ENCODE measurements around the gene SNX15.

The SNX15 gene

DNA sequence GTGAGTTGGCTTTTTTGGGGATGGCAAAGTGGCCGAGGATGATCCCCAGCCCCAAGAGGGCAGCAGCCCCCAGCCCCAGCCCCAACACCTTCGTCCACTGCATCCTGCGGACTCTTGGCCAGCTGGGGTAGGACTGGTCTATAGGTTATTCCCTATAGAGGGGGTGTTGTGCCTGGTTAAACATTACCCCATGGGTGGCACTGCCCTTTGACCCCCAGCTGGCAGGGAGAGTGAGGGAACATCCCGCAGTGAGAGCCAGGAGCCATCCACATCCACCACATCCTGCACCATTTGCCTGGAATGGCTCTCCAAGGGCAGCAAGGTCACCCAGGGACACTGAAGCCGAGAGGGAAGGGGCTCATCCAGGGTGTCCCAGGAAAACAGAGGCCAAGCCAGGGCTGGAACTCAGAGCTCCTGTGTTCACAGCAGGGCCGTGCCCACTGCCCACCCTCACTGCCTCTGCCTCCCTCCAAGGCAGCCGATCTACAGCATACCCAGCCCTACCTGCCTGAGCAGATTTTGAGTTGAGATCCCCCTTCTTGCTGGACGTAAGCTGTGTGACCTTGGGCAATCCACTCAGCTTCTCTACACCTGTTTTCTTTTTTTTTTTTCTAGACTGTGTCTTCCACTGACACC lies 31.3 kb downstream of the SNX15 start, which contains the start of gene NAALADL1:
Gene NAALADL1 (minus strand): TSS at position 135 of the 636 bp plus-strand sequence. CDS start 32 bp downstream, at position 103.
- FAIRE-seq: no peak

DNA sequence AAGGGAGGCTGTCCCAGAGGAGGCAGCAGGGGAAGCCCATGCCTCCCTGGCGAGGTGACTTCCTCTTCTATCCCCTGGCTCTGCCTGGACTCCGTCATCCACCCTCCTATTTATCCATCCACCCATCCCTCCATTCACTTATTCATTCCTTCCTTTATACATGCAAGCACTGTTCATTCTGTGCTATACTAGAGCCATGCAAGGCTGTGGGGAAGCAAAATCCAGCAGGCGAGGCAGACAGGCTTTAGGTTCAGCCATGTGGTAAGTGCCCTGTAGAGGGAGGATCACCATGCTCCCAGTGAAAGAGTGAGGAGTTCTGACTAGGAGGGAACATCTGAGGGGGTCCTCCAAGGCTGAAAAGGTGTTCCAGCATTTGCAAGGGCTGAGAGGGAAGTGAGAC lies 32.3 kb downstream of the SNX15 start:
- FAIRE-seq: no peak

DNA sequence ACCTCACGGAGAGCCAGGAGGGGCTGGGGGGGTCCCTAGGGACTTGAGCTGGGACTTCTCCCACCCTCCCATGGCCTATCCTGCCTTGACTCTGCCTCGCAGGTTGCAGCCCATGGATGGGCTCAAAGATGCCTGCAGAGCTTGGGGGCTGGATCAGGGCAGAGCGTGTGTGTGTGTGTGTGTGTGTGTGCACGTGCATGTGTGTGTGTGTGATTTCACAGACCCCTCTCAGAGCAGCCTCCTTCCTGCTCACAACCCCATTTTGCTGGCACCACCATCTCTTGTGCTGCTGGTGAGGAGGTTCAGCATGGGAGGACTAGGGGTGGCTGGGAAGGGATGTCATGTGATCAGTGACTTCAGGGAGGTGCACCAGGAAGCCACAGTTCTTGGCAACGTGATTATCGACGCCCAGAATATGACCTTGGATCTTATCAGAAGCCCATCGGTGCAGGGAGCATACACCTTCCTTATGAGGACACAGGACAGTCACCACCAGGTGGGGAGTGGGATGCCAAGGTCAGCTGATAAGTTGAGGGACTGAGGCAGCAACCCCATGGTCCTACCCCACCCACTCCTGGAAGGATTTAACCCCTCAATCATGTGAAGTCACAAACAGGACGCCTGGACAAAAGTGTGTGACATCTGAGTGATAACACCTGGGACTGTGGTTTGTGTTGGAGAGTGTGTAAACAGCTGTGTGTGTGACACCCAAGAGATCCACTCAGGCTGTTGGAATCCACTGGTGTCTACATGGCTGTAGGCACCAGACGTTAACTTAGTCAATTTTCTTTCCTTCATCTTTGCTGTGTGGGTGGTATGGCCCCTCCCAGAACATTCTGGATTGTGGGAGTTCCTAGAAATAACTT lies 33.0 kb downstream of the SNX15 start:
- FAIRE-seq: no peak

GRCh38 chr11:65060913-65061408 lies 33.7 kb downstream of the SNX15 start:
- FAIRE-seq: no peak

GRCh38 chr11:65063532-65063931 lies 36.3 kb downstream of the SNX15 start:
- FAIRE-seq: no peak

GRCh38 chr11:65064847-65065240 lies 37.6 kb downstream of the SNX15 start:
- no peak for FAIRE-seq

GRCh38 chr11:65065851-65066250 lies 38.6 kb downstream of the SNX15 start:
- no peak for FAIRE-seq

DNA sequence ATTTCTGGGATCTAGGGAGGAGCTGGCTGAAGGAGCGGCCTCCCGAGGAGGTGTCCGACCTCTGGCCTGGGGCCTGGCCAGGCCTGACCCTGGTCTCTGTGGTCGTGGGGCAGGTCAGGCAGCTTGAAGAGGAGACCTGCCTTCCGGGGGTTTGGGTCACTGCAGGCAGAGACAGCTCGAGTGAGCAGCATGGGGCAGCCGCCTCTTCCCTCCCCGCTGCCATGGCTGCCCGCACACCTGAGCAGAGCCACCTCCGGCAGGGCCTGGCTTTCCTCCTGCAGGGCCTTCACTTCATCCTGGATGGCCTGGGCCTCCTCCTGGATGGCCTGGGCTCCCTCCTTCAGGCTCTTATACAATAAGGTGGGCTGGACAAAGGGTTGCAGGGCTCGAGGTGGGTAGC lies 39.1 kb downstream of the SNX15 start:
- no peak for FAIRE-seq

DNA sequence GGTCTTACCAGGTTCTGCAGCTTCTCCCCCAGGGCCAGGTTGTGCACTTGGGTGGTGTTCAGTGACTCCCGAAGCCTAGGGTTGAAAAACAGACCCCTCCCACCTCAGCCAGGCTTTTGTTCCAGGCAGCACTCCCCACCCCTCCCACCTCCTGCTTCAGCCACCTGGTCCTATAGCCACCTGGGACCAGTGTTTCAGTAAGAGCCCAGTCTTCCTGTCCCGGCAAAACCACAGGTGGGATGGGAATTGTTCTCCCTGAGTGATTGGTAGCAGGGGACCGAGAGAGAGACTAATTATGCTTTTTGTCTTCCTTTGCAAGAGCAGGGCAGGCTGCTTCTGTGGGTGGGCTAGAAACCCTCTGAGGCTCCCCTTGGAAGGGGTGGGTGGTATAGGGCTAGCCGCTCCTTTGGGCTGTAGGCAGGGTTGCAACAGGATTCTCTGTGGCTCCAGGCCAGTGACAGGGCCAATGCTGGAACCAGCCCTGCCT lies 39.6 kb downstream of the SNX15 start:
- no peak for FAIRE-seq

- no peak for FAIRE-seq
Measured at GRCh38 chr11:65067446-65067845, 40.2 kb downstream of the SNX15 start.

- no peak for FAIRE-seq
Measured at GRCh38 chr11:65069217-65069616, 42.0 kb downstream of the SNX15 start.

DNA sequence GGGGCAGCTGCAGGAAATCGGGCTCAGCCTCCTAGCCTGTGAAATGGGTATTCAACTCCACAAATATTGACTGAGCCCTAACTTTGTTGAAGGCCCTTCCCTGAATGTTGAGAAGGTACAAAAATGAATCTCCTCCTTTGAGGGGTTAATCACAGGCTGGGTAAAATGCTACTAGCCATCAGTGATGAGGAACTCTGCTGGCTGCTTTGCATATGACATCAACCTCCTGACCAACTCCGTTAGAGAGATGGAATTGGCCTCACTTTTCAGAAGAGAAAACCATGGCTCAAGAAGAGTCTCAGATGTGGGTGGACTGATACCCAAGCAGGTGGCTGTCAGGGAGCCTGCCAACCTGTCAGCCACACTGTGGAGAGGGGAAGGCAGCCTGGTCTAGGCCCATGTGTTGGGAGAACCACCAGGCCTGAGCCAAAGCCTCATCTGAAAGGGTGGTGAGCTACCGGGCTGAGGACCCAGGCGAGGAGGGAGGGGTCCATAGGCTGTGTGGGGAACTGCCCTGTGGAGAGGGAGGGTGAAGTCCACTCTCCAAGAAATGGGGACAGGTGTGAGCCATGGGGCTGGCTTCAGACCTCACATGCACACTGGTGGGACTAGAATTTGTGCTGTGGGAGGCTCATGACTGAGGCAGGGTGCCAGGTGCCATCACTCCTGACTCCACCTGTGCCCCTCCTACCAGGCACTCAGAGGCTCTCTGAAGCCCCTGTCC lies 44.8 kb downstream of the SNX15 start:
- FAIRE-seq: no peak

DNA sequence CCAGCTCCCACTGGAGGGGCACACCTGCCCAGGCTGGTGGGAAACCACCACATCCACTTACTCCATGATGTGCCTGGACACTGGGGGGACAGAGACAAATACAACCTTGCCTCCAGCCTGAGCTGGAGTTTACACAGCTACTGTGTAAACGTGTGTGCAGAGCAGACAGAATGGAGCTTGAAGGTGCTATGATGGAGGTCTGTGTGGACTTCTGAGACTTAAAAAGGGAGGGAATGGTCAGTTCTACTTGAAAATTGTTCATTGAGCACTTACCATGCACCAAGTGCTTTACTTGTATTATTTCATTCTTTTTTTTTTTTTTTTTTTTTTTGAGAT lies 45.4 kb downstream of the SNX15 start:
- FAIRE-seq: no peak

GRCh38 chr11:65077451-65077850 lies 50.2 kb downstream of the SNX15 start:
- no peak for FAIRE-seq

DNA sequence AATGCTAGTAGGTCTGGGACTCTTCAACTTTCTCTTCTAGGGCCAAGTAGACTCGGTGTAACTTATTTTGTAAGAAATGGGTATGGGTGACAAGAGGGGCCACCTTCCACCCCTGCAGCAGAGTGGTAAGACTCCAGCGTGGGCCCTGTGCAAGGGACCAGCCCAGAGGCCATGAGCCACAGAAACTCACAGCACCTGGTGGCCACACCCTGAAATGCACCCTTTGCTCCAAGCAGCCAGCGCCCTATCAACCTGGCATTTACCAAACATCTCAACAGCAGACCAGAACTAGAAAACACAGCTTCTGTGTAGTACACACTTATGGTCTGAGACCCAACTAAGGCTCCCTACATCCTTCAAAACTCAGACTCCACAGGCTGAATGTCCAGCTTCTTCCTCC lies 50.9 kb downstream of the SNX15 start:
- FAIRE-seq: no peak

DNA sequence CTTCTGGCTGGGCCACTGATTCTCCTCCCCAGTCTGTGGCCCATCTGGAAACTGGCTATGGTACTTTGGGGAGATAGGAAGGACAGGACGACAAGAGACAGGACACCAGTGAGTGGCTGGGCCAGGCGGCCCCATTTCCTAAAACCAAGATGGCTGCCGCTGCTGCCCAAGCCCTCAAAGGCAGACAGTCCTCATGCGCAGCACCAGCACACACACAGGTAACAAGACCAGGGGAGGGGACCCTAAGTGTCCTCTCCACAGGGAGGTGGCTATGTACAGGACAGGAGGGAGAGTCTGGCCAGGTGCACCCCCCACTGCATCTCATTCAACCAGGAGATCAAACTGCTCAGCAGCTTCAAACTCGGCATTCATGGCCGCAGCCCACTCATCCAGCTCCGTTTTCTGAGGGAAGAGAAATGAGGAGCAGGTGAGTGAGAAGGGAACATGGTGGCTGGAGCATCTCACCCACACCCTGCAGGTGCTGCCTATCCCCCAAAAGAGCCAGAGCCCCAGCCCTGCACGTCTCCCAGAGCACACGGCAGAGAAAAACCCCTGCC lies 51.6 kb downstream of the SNX15 start:
- FAIRE-seq: no peak

DNA sequence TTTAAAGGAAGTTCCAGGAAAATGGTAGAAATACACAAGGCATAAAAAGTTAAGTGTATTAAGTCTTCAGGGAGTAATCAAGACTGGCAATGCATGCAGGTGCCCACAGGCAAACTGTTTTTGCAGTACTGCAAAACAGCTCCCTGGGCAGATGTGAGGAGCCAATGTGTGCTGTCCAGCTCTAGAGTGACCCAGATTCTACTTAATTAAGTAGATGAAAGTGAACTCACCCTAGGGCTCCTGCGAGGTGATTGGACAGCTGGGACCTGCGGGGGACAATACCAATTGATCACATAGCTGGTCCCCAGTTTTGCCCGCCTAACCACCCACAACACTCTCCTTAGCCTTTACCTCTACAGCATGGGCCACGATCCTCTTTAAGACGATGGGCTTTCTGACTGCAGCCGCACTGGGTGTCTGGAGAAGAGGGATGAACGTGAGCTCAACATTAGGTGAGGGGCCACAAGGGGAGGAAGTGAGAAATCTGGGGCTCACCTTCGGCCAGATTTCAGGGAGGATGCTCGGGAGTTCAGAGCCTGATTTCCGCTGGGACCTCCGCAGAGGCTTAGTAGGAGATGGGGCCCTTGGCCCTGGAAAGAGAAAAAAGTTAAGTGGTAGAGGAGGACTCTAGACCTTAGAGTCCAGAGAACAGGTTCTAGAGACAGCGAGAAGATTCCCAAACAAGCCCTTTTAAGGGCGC lies 56.0 kb downstream of the SNX15 start:
- no peak for FAIRE-seq

- FAIRE-seq: peak; percentile 9
Measured at GRCh38 chr11:65083834-65084597, 56.8 kb downstream of the SNX15 start, which contains the start of the genes CDCA5 and ZFPL1. TSS of gene CDCA5 (minus strand) at chr11:65084040. CDS start at chr11:65083978, 62 bp downstream. TSS of gene ZFPL1 (plus strand) at chr11:65084222. CDS start at chr11:65084699, 477 bp downstream.

- FAIRE-seq: no peak
Measured at GRCh38 chr11:65084598-65085375, 57.5 kb downstream of the SNX15 start.

GRCh38 chr11:65085446-65085845 lies 58.2 kb downstream of the SNX15 start:
- FAIRE-seq: no peak

GRCh38 chr11:65086809-65087208 lies 59.6 kb downstream of the SNX15 start:
- FAIRE-seq: no peak
